Lung microvascular endothelial cell (primary cell): ENCODE results near the gene CCDC40. TPM values are rescaled to one million over a fixed set of nuclear protein-coding genes. Genes with fewer than 3 reads are reported as not detected.
A peak's percentile ranks its signal among the peaks of the same experiment; 100 is the strongest.
"Not testable (repeated sequence)": the region's sequence is repeated elsewhere in the genome, so short reads cannot be mapped to it uniquely, and the experiment has no call there.

Experiments
- DNase-seq, 2 donors: peaks; one replicate each; pipeline versions ENCODE4 v3.0.0 to v3.0.0-alpha.2; 2010; ENCODE audit warnings: low read depth in 2 of 2
- total RNA-seq: library from RNA; depleted of rRNA; stranded (reverse); fragments of >200 nt; gene quantifications from 2 replicates; pipeline ENCODE4 v1.2.1, GENCODE V29; 2014

CCDC40 gene, protein sequence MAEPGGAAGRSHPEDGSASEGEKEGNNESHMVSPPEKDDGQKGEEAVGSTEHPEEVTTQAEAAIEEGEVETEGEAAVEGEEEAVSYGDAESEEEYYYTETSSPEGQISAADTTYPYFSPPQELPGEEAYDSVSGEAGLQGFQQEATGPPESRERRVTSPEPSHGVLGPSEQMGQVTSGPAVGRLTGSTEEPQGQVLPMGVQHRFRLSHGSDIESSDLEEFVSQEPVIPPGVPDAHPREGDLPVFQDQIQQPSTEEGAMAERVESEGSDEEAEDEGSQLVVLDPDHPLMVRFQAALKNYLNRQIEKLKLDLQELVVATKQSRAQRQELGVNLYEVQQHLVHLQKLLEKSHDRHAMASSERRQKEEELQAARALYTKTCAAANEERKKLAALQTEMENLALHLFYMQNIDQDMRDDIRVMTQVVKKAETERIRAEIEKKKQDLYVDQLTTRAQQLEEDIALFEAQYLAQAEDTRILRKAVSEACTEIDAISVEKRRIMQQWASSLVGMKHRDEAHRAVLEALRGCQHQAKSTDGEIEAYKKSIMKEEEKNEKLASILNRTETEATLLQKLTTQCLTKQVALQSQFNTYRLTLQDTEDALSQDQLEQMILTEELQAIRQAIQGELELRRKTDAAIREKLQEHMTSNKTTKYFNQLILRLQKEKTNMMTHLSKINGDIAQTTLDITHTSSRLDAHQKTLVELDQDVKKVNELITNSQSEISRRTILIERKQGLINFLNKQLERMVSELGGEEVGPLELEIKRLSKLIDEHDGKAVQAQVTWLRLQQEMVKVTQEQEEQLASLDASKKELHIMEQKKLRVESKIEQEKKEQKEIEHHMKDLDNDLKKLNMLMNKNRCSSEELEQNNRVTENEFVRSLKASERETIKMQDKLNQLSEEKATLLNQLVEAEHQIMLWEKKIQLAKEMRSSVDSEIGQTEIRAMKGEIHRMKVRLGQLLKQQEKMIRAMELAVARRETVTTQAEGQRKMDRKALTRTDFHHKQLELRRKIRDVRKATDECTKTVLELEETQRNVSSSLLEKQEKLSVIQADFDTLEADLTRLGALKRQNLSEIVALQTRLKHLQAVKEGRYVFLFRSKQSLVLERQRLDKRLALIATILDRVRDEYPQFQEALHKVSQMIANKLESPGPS
- total RNA-seq = 0.87 and 4.0 TPM in 2 replicates

- peak; percentile 76 to 91 for DNase-seq
Observed at GRCh38 chr17:80035937-80036714, at the start of gene CCDC40. CCDC40 (plus strand) TSS chr17:80036642; CDS start chr17:80036663, 21 bp downstream.

DNA sequence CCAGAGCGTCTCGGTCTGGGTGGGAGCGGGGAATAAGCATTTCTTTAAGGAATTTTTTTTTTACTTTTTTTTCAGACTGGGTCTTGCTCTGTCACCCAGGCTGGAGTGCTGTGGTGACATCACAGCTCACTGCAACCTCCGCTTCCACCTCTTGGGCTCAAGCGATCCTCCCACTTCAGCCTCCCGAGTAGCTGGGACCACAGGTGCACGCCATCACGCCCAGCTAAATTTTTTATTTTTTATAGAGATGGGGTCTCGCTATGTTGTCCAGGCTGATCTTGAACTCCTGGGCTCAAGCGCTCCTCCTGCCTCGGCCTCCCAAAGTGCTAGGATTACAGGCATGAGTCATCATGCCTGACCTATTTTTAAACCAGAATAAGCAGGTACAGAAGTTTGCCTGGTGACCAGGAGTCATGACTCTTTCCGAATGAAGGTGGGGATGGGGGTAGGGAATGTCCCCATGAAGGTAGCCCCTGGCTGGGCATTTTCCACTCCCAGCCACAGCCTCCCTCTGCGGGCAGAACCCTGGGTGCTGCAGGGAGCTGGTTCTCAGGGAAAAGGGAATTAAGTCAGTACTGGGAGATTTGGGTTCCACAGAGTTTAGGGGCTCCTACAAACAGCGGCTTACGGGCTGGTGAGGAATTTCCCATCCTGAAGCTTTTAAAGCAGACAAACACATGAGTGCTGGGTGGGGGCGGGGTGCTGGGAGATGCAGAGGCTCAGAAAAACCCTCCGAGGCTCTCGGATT lies 49.1 kb upstream of the CCDC40 start:
- DNase-seq = peak in 1 of 2 donors; percentile 36

DNA sequence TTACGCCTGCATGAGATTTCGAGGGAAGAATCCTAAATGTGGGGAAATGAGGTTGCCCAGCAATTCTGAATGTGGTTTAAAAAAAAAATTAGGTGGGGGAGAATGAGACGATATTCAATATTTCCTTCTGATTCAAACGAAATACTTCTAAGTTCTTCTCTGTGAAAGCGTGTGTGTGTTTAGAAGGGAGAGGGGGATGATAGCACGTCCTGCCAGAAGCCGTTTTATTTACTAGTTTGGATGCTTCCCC lies 48.6 kb upstream of the CCDC40 start:
- no peak for DNase-seq

DNA sequence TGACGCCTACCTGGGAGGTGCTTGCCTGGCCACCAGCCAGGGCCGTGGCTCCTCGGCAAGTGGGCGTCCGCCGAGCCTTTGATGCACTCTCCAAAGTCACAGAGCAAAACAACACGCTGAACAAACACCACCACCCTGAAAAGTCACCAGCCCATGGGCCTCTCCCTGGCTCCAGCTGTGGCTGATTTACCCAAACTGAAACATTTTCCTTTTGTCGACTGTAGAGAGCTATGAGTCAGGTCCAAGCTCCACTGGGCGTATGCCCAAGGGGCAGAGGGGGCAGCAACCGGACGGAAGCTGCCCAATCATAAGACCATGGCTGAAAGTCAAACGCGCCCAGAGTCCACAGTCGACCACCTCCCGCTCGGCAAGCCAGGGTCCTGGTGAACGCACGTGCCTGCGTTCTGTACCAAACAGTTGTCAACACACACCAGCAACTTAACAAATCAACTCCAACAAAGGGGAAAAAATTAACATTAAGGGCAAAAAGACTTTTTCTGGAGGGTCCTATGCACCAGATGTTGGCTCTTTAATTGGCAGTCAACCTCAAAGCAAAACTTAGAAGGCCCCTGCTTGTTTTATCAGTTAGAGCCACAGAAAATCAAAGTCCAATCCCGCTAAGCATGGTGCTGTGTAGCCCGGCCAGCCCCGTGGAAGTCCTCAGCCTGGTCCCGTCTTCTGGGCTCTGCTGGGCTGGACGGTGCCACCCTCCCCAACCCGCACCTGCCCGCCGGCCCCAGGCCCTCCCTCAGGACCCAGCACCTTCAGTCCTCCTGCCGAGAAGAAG lies 48.1 kb upstream of the CCDC40 start:
- DNase-seq = peak; percentile 84 to 93

GRCh38 chr17:79989106-79989835 lies 47.2 kb upstream of the CCDC40 start:
- DNase-seq = no peak

GRCh38 chr17:79990051-79990592 lies 46.3 kb upstream of the CCDC40 start:
- no peak for DNase-seq

- no peak for DNase-seq
Observed at GRCh38 chr17:79990704-79991103, 45.7 kb upstream of the CCDC40 start.

DNA sequence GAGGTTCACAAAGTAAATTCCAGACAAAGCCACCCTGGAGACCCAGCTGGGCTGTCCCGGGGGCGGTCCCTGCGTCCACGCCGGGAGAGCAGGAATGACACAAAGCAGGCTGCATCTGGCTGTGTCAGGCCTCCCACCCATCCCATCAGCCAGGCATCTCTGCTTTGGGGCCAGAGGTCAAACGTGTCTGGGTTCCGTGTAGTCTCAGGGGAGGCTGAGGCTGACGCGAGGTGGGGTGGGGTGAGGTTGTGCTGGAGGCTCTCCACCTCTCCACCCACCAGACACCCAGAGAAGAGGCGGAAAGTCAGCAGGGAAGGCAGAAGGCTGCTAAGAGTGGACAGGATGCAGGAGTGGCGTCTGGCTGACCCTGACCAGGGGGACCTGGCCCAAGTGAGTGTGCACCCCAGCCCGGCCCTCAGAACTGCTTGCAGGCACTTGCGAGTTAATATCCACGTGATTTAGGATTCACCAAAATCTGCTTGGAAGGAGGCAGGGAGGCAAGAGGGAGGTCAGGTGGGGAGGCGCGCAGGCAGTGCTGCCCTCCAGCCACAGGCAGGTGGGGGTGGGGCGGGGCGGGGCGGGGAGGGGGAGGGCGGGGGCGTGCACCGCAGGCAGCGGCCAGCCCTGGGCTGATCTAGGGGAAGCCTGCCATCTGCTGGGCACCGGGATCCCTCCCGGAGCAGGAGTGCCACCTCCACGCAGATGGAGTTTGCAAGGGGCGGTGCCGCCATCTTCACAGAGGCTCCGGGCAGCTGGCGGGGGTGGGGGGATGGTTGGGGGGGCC lies 45.1 kb upstream of the CCDC40 start:
- DNase-seq = peak; percentile 77 to 91

DNA sequence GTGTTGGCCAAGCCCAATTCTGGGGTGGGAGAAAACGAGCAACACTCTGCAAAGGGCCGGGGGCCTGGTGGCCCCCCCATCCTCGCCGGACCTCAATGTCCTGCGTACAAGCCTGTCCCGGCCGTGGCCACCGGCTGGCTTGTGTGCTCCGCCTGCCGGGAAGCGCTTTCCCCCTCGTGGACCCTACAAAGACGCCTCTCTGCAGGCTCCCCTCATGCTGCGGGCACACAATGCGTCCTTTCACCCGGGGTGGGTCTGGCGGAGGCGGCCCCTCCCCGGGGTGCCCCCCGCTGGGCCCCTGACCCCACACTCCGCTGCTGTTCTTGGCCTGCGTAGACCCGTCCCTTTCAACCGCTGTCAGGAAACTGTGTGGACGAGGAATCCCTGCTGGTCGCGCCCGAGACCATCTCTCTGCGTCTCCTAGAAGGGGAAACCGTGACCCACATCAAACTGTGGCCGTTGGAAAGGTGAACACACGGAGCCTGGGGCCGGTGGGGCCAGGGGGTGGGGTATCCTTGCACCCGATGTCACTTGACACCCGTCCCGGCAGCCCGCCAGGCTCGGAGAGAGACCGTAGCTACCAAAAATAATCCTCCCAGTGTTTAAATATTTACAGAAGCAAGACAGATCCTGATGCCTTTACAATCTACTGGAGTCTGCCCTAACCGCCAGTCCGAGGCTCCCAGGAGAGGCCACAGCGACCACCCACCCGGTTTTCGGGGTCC lies 44.4 kb upstream of the CCDC40 start:
- no peak for DNase-seq

DNA sequence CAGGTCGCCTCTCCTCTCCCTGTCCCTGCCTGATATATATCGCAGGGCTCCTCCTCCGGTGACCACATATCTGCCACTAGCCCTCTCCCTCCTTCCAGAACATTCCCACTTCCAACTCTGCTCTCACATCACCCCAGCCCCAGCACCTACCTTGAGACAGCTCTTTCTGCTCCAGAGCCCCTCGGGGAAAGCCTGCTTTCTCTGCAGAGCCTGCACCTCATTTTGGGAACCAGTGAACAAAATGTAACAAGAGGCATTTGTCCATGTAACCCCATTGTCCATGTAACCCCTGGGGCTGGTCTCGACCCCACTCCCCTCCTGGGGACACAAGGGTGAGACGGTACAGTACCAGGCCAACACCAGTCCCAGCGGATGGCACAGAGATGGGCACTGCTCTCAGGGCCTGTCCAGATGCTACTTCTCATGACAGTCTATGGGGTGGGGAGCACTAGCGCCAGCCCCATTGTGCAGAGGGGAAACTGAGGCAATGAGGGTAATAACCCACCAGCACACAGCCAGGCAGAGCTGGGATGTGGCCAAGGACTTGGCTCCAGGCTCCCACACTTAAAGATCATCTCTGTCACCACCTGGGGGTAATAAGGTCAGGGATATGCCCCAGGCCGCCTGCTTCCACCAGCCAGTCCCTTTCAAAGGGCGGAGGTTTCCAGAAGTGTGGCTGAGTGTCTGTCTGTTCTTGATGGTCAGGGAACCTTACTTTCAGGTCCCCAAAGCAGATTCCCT lies 43.6 kb upstream of the CCDC40 start:
- DNase-seq = no peak

- DNase-seq = no peak
Observed at GRCh38 chr17:79993390-79994227, 42.8 kb upstream of the CCDC40 start.

DNA sequence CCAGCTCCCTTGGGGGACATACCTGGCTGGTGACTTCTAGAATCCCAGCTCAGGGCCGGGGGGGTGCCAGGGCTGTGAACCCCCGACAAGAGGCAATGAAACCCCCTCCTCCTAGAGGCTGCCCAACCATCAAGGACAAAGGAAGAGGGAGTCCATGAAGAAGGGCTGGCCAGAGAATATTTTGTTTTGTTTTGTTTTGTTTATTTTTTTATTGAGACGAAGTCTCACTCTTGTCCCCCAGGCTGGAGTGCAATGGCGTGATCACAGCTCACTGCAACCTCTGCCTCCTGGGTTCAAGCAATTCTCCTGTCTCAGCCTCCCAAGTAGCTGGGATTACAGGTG lies 42.2 kb upstream of the CCDC40 start:
- DNase-seq = not testable (repeated sequence)

DNA sequence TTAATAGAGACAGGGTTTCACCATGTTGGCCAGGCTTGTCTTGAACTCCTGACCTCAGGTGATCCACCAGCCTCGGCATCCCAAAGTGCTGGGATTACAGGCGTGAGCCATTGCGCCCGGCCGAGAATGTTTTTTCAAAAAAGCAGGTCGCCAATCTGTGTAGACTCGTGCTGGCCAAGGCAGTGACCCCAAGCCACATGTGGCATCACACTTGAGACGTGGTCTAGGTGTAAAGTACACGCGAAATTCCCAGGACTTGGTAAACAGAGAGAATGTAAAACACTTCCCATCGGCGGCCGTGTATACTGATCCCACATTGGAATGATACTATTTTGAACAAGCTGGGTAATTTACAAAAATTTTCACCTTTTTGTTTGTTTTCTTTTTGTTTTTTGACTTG lies 41.8 kb upstream of the CCDC40 start:
- DNase-seq = no peak

DNA sequence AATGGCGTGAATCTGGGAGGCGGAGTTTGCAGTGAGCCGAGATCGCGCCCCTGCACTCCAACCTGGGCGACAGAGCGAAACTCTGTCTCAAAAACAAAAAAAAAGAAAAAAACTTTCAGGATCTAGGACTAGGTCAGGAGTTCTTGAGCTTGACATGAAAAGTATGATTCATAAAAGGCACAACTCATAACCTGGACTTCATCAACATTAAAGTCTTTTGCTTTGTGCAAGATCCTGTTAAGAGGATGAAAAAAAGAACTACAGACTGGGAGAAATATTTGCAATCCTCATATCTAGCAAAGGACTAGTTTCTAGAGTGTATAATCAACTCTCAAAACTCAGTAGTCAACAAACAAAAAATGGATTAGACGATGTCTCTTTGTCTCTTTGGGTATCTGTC lies 40.7 kb upstream of the CCDC40 start:
- no peak for DNase-seq

DNA sequence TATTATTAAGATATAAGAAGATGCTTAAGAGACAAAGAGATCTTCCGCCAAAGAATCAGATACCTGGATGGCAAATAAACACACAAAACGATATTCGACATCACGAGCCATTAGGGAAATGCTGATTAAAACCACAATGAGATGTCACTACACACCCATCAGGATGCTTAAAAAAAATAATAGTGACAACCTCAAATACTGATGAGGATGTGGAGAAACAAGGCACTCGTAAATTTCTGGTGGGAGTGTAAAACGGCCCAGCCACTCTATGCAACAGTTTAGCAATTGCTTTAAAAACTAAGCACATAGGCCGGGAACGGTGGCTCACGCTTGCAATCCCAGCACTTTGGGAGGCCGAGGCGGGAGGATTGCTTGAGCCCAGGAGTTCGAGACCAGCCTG lies 40.2 kb upstream of the CCDC40 start:
- no peak for DNase-seq
